ENCODE measurements around the gene ISL2. TPM values are rescaled to one million over a fixed set of nuclear protein-coding genes. Genes with fewer than 3 reads are reported as not detected.

ISL2 gene
- total and polyA plus RNA-seq, 9 of the 15 experiments (the other 6 are each of a cell fraction or from before 2014, with no cell fraction given), result 0.15 to 23.7 (median 4.0) TPM

- TF ChIP-seq ATF2 (CRISPR knock-in tag; IDR thresholded peaks at IDR 0.05) (no peak), ARNT (IDR thresholded peaks at IDR 0.05) (peak in 1 of 2 experiments; percentile 63; a peak in 1 of 4 replicates), MCM3 (IDR thresholded peaks at IDR 0.05) (no peak), ZBTB7A (IDR thresholded peaks at IDR 0.05; ENCODE audit: borderline replicate concordance, control insufficient read depth, low read depth, low read length) (no peak), ZBTB40 (IDR thresholded peaks at IDR 0.05) (peak; percentile 23; the same call in 1 of the 2 replicates), ZBTB40 (CRISPR knock-in tag; IDR thresholded peaks at IDR 0.05) (no peak), ZNF134 (CRISPR knock-in tag; conservative IDR thresholded peaks at IDR 0.05) (no peak), MECOM (CRISPR knock-in tag; IDR thresholded peaks at IDR 0.05) (no peak), NR2C1 (IDR thresholded peaks at IDR 0.05) (no peak), NR2C1 (tag; IDR thresholded peaks at IDR 0.05) (no peak), POLR2AphosphoS5 (IDR thresholded peaks at IDR 0.05; ENCODE audit: control insufficient read depth, insufficient read depth, low read depth, low read length) (no peak), NCOR1 (IDR thresholded peaks at IDR 0.05) (peak; percentile 27; the same call in 1 of the 2 replicates), SUPT5H (IDR thresholded peaks at IDR 0.05) (no peak), CGGBP1 (CRISPR knock-in tag; IDR thresholded peaks at IDR 0.05) (no peak)
These were observed 604 bp downstream of the ISL2 start (continued) for GRCh38 chr15:76337059-76337695.
